ENCODE measurements around the gene DVL1. TPM values are rescaled to one million over a fixed set of nuclear protein-coding genes. Genes with fewer than 3 reads are reported as not detected.

The DVL1 gene
- total and polyA plus RNA-seq, 2 of the 13 experiments (the other 11 are each of a cell fraction or from before 2014, with no cell fraction given) = 30.8 to 60.4 TPM

DNA sequence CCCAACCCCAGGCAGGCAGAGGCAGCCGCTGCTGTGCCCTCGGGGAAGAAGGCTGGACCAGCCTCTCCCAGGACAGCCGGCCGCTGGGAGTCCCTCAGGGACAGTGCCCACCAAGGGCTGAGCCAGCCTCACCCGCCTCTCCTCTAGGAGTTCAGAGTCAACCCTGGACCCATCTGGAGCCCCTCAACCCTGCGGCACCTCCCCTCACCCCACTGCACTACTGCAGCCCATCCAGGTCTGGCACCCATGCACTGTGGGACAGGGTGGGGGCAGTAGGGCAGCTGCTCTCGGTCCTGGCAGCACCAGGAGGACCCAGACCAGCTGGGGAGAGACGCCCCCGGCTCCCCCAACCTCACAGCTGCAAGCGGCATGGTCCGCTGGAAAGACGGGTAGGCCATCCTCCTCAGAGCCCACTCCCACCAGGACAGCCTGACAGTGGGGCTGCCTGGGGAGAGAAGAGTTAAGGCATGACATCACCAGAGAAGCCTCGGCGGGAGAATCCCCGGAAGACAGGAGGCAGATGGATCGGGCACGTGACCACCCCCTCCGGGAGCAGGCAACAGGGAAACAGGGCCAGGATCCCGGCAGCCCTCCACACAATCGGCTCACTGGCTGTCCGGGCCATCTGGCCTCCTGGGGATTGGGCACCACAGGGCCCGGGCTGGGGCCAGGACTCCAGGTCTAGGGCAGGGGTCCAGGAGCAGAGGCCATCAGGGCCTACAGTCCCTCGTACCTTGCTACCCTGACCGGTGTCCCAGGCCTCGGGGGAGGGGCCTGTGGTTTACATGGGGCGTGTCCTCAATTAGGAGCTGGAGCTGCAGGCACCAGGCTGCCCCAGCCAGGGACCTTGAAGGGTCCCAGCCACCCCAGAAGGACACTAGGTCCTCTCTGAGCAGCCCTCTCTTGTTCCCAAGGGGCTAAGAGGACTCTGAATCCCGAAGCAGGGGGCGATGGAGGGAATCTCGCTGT, 44.6 kb downstream of the DVL1 start (continued):
- TF ChIP-seq ARID2 (CRISPR knock-in tag; IDR thresholded peaks at IDR 0.05; ENCODE audit: borderline replicate concordance) = peak; percentile 70; the same call in 1 of the 2 replicates
- TF ChIP-seq XBP1 (CRISPR knock-in tag; IDR thresholded peaks at IDR 0.05) = no peak
- no peak for TF ChIP-seq XRCC5 (optimal IDR thresholded peaks at IDR 0.05; ENCODE audit: low read length)
- no peak for TF ChIP-seq THAP11 (CRISPR knock-in tag; IDR thresholded peaks at IDR 0.05)
- TF ChIP-seq ZNF737 (CRISPR knock-in tag; IDR thresholded peaks at IDR 0.05; ENCODE audit: borderline replicate concordance) = no peak
- TF ChIP-seq ZNF343 (CRISPR knock-in tag; IDR thresholded peaks at IDR 0.05) = no peak
- TF ChIP-seq RARA (CRISPR knock-in tag; IDR thresholded peaks at IDR 0.05) = no peak
- TF ChIP-seq HES4 (CRISPR knock-in tag; IDR thresholded peaks at IDR 0.05; ENCODE audit: borderline replicate concordance) = no peak
- TF ChIP-seq RFX5 (IDR thresholded peaks at IDR 0.05; ENCODE audit: low read depth, low read length) = no peak
- TF ChIP-seq, protein P1, sequence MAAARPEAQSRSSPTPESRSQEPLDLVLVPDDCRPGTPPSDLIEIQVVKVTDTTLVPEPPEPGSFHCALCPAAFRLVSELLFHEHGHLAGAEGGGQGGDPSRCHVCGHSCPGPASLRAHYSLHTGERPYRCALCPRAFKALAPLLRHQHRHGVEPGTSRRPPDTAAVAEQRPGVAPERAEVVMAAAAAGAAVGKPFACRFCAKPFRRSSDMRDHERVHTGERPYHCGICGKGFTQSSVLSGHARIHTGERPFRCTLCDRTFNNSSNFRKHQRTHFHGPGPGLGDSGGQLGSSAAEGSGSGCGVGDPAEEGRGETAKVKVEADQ (CRISPR knock-in tag; IDR thresholded peaks at IDR 0.05; ENCODE audit: borderline replicate concordance) = no peak
- no peak for TF ChIP-seq MEIS1 (CRISPR knock-in tag; IDR thresholded peaks at IDR 0.05; ENCODE audit: borderline replicate concordance)
- TF ChIP-seq, protein P2, sequence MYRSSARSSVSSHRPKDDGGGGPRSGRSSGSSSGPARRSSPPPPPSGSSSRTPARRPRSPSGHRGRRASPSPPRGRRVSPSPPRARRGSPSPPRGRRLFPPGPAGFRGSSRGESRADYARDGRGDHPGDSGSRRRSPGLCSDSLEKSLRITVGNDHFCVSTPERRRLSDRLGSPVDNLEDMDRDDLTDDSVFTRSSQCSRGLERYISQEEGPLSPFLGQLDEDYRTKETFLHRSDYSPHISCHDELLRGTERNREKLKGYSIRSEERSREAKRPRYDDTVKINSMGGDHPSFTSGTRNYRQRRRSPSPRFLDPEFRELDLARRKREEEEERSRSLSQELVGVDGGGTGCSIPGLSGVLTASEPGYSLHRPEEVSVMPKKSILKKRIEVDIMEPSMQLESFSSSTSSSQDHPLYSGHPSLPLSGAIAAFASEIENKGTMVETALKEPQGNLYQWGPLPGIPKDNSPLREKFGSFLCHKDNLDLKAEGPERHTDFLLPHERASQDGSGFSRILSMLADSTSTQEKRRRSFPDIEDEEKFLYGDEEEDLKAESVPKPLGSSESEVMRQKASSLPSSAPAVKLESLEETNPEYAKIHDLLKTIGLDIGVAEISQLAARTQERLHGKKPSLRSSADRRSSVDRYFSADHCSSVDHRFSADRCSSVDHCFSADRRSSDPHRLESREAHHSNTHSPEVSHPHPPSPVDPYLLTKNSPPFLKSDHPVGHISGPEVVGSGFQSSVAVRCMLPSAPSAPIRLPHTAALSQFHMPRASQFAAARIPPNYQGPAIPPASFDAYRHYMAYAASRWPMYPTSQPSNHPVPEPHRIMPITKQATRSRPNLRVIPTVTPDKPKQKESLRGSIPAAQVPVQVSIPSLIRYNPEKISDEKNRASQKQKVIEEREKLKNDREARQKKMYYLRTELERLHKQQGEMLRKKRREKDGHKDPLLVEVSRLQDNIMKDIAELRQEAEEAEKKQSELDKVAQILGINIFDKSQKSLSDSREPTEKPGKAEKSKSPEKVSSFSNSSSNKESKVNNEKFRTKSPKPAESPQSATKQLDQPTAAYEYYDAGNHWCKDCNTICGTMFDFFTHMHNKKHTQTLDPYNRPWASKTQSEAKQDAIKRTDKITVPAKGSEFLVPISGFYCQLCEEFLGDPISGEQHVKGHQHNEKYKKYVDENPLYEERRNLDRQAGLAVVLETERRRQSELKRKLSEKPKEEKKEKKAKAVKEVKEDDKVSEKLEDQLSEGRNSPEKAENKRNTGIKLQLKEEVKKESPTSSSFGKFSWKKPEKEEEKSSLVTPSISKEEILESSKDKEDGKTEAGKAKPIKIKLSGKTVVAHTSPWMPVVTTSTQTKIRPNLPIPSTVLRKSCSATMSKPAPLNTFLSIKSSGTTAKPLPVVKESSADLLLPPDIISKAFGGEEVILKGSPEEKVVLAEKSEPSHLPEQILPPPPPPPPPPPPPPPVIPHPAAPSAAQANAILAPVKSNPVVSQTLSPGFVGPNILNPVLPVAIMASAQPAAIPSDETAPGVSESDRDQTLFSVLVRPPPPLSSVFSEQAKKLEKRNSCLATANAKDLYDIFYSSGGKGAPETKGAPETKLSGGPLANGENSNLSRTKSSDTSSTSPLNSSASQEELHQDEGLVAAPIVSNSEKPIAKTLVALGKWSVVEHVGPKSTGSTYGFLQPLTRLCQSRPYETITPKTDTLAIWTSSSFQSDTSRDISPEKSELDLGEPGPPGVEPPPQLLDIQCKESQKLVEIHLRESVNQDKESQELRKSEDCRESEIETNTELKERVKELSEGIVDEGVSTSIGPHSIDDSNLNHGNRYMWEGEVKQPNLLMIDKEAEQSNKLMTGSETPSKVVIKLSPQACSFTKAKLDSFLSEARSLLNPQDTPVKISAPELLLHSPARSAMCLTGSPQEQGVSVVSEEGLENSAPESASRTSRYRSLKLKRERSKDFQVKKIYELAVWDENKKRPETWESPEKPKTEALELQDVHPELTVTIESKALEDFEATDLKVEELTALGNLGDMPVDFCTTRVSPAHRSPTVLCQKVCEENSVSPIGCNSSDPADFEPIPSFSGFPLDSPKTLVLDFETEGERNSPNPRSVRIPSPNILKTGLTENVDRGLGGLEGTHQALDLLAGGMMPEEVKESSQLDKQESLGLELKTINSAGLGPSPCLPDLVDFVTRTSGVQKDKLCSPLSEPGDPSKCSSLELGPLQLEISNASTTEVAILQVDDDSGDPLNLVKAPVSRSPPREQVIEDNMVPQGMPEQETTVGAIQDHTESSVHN (CRISPR knock-in tag; IDR thresholded peaks at IDR 0.05) = no peak
- no peak for TF ChIP-seq FOXK2 (IDR thresholded peaks at IDR 0.05)
- TF ChIP-seq FOXO1 (CRISPR knock-in tag; IDR thresholded peaks at IDR 0.05) = no peak
- no peak for TF ChIP-seq ZSCAN9 (CRISPR knock-in tag; IDR thresholded peaks at IDR 0.05; ENCODE audit: borderline replicate concordance)
- no peak for TF ChIP-seq CEBPB (IDR thresholded peaks at IDR 0.05; ENCODE audit: borderline replicate concordance, low read depth, low read length)
- TF ChIP-seq, protein P3, sequence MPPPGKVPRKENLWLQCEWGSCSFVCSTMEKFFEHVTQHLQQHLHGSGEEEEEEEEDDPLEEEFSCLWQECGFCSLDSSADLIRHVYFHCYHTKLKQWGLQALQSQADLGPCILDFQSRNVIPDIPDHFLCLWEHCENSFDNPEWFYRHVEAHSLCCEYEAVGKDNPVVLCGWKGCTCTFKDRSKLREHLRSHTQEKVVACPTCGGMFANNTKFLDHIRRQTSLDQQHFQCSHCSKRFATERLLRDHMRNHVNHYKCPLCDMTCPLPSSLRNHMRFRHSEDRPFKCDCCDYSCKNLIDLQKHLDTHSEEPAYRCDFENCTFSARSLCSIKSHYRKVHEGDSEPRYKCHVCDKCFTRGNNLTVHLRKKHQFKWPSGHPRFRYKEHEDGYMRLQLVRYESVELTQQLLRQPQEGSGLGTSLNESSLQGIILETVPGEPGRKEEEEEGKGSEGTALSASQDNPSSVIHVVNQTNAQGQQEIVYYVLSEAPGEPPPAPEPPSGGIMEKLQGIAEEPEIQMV (CRISPR knock-in tag; IDR thresholded peaks at IDR 0.05; ENCODE audit: low read depth) = no peak
- TF ChIP-seq ZNF749 (CRISPR knock-in tag; IDR thresholded peaks at IDR 0.05; ENCODE audit: borderline replicate concordance) = no peak

All from HepG2 (cell line).